Stimulated activated CD4-positive, alpha-beta T cell treated with anti-CD3 and anti-CD28 coated beads, Interleukin-4, amount 100 ng/mL, for 24 hours (primary cell): Measurements from ENCODE around the gene TSPEAR.
"Not testable (repeated sequence)": the region's sequence is repeated elsewhere in the genome, so short reads cannot be mapped to it uniquely, and the experiment has no call there.

Experiments used
- DNase-seq: peaks from one replicate; pipeline ENCODE4 v3.0.0-alpha.2; 2020

The TSPEAR gene

DNA sequence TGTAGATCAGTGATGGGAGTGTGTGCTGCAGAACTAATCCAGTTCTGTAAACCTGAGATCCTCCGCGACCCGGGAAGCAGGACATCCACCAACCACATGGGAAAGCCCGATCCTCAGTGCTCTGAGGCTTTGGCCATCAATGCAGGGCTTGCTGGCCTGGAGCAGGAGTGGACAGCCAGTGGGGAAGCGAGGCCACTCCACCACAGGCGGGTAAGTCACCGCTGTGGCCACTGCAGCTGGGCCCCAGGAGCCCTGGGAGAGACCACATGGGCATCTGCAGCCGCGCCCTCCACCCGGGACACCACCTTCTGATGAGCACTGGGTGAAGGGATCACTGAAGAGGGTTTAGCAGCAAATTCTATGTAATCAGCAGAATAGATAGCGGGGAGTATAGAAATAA is 30.2 kb downstream of the TSPEAR start:
- no peak for DNase-seq

DNA sequence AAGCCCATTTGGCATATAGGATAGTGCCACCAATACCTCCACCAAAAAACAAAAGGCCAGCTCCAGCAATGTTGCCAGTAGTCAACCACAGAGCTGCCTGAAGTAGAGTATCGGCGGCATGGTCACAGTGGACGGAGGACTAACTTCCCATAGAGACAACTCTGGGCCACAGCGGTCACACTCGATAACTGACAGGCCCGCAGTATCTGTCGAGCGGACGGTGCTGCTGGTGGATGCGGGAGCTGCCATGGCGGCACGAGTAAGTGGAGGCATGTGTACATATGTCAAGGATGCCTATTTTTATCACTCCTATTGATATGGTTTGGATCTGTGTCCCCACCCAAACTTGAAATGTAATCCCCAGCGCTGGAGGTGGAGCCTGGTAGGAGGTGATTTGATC is 33.5 kb downstream of the TSPEAR start:
- DNase-seq: no peak

DNA sequence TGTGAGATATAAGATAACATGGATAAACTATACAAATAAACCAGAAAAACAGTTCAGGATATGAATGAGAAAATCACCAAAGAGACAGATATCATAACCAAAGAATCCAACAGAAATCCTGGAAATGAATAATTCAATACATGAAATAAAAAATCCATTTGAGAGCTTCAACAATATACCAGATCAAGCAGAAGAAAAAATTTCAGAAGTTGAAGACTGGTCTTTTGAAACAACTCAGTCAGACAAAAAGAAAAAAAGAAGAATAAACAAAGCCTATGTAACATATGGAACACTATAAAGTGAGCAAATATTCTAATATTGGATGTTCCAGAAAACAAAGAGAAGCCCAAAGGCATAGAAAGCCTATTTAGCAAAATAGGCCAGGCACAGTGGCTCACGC is 39.5 kb downstream of the TSPEAR start:
- DNase-seq: no peak

DNA sequence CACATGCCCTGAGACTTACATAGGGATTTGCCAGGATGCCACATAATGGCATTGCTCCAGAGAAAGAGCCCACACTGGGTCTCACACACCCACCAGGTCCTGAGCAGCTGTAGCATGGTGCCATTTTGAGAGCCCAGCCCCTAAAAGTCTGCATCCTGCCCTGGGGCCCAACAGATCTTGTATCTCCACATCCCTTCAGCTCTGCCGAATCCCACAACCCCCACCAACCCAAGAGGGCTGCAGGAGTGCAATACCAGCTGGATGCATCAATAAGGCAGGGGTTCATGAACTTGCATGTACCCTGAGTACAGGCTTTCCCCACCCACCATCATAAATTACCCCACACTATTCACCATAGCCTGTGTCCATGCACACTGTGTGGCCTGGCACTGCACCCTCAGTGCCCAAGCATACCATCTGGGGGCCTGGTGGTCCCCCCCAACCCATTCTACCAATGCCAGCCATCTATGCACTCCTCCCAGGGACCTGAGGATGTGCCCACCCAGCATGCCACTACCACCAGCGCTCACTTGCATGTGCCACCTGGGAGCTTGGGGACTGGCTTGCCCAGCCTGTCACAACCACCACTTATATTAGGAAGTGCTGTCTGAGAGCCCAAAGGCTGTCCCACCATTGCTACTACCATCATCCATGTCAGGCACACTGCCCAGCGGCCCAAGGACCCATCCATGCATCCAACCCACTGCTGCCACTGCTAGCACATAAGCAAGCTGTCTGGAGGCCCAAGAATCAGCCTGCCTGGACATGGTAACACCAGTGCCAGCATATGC is 40.5 kb downstream of the TSPEAR start:
- DNase-seq: no peak

DNA sequence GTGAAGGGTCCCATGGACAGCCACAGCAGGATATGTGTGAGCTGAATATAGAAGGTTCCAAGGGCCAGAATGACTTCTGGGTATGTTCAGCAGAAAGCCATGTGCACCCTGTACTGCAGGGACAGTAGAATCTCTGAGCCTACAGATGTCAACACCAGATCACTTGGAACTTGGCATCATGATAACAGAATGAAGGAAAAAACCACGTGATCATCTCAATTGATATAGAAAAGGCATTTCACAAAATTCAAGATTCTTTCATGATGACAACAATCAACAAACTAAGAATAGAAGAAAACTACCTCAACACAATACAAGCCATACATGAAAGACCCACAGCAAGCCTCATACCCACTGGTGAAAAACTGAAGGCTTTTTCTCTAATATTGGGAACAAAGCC is 43.8 kb downstream of the TSPEAR start:
- no peak for DNase-seq

DNA sequence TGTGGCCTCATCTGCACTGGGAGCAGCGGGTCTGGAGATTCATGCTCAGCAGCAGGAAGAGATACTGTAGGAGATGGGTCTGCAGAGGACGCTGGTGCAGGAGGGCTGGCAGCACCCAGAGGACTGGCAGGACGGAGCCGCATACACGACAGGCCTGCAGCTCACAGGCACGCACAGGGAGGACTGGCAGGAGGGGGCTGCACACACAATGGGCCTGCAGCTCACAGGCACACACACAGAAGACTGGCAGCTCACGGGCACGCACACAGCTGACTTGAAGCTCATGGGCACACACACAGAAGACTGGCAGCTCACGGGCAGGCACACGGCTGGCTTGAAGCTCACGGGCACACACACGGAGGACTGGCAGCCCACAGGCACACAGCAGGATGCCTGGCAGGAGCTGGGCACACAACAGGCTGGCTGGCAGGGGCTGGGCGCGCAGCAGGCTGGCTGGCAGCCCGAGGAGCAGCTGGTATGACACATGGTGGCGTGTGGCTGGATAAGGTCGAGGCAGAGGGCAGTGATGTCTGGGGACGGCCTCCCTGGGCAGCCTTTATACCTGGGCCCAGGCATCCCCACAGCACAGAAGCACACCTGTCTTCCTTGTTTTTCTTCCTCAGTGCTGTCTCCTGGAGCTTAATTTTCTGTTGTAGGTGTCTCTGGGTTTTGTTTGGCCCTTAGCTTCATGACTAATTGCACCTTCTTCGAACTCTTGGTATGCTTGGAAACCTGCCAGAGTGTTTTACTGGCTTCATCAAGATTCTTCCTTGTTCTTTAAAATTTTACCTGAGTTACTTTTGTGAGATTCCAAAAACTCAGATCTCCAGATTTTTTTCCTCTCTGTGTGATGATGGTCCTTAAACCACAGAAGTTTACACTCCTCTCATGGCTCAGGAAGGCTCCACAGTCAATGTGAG is 44.7 kb downstream of the TSPEAR start, which contains the start of gene KRTAP12-2:
Gene KRTAP12-2, minus strand, starts transcription at position 527 of the 920 bp plus-strand sequence. Its CDS starts 41 bp downstream, at position 486.
- DNase-seq: no peak

DNA sequence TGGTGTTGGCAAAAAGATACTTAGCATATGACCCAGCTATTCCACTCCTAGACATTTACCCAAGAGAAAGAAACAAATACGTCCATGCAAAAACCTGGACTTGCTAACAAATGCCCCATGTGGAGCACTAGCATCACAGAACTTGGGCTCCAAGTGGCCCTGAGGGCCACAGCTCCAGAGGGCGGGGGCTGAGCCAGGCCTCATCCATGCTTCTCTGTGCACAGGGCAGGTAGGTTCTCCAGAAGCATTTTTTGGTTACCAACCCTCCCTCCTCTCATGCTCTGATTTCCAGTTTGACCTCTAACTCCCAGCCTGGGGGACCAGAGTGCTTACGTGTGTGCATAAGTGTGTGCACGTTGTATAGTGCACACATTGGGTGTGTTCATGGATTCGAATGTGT is 46.7 kb downstream of the TSPEAR start:
- no peak for DNase-seq

DNA sequence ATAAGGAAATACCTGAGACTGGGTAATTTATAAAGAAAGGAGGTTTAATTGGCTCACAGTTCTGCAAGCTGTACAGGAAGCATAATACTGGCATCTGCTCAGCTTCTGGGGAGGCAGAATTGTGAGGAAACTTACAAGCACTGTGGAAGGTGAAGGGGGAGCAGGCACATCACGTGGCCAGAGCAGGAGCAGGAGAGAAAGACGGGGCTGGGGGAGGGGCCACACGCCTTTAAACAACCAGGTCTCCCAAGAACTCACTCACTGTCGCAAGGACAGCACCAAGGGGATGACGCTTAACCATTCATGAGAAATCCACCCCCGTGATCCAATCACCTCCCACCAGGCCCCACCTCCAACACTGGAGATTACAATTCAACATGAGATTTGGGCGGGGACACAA is 49.8 kb downstream of the TSPEAR start:
- DNase-seq: not testable (repeated sequence)

DNA sequence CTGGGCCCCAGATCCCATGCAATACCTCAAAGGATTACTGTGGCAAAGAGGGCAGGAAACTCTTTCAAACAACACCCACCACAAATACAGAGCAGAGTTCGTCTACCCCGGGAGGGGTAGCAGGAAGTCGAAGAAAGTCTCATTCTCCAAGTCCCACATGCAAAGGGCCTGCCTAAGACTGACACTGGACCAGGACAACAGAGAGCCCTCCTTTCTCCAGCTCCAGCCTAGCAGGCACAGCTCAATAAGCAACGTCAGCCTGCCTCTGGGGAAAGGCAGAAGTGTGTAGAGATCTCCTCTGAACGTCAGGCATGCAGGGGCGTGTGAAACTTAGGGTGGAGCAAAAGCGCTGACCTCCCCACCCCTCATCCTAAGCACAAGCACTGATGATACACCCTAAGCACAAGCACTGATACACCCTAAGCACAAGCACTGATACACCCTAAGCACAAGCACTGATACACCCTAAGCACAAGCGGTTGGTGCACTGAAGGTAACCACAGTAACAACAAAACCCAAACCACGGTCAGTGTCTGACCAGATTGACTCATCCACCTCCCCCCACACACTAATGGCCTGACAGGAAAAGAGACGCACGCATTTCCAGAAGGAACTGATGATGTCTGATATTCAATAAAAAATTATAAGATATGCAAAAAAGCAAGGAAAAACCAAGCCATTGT is 52.3 kb downstream of the TSPEAR start:
- DNase-seq: no peak

DNA sequence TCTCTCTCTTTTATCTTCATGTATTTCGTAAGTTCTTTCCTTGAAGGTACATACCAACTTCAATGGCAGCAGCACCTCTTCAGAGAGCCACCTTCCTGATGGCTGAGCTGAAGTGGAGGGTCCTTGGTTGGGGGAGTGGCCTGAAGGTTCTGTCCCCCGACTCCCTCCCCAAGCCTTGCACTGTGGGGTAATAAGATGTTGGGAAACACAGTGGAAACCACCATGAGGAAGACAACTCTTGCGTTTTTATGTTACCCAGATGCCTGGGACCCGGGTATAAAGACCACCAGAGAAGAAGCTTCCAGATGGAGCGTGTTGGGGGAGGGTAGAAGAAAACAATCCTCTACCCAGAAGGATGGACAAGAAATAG is 52.8 kb downstream of the TSPEAR start:
- DNase-seq: no peak

DNA sequence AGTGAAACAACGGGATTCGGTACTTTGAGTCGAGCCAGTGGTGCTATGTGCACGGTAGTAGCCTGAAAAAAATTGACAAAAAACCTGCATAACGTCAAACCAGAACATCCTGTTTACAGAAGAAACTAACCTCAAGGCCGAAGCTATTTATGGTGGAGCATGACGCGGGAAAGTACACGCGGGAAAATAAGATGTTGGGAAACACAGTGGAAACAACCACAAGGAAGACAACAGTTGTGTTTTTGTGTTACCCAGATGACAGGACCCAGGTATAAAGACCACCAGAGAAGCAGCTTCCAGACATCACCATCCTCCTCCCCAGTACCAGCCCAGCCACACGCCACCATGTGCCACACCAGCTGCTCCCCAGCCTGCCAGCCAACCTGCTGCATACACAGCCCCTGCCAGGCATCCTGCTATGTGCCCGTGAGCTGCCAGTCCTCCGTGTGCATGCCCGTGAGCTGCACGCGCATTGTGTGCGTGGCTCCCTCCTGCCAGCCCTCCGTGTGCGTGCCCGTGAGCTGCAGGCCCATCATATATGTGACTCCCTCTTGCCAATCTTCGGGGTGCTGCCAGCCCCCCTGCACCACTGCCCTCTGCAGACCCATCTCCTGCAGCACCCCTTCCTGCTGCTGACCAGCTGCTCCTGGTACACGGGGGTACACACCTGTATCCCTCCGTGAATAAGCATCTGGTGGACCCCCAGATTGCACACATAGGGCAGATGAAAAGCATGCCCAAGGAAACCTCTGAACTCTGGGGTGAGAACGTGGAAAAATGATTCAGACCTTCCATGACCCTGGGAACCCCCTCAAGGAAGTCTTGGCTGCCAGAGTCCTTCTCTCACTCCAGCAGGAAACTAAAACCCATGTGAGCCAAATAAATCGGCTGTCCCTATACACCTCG is 53.5 kb downstream of the TSPEAR start, which contains the start of gene KRTAP12-3:
Gene KRTAP12-3, plus strand, starts transcription at position 298 of the 906 bp plus-strand sequence. Its CDS starts 48 bp downstream, at position 346.
- DNase-seq: peak; percentile 18

DNA sequence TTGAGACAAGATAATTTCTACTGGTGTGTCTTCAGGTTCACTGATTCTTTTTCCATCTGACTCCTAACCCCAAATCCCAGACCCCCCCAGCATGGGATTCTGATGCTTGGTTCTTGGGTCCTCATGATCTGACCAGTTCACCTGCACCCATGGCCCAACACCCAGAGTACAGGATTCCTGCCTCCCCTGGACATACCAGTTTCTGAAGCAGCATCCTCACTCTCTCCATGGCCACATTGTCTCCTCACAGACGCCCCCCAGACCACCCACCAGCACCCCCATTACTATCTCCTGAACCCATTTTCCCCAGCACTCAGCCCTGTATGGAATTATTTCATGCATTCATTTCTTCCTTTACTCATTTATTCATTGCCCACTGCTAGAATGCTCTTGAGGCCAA is 54.5 kb downstream of the TSPEAR start:
- no peak for DNase-seq

DNA sequence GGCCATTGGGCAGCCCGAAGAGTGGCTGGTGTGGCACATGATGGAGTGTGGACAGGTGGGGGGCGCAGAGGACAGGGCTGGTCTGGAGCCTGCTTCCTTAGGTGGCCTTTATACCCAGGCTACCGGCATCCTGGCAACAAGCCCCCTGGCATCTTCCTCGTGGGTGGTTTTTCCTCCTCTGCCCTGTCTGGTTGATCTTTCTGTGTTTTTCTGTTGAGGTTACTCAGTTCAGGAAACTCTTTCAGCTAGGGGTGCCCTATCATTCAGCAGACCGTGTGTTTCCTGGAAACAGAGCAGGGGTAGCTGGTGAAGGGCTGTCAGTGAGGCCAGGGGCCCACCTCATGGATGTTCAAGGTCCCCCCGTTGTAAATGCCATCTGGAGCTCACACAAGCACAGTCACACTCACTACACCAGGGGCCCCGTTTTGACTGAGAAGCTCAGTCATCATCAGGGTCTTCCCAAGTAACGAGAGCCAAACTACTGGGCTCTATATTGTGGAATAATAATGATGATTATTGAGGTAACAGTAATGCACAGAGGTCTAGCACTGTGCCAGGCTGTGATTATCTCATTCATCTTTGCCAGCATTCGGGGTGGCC is 56.7 kb downstream of the TSPEAR start, which contains the start of gene KRTAP12-4:
Gene KRTAP12-4, minus strand, starts transcription at position 84 of the 600 bp plus-strand sequence. Its CDS starts 45 bp downstream, at position 39.
- DNase-seq: no peak

DNA sequence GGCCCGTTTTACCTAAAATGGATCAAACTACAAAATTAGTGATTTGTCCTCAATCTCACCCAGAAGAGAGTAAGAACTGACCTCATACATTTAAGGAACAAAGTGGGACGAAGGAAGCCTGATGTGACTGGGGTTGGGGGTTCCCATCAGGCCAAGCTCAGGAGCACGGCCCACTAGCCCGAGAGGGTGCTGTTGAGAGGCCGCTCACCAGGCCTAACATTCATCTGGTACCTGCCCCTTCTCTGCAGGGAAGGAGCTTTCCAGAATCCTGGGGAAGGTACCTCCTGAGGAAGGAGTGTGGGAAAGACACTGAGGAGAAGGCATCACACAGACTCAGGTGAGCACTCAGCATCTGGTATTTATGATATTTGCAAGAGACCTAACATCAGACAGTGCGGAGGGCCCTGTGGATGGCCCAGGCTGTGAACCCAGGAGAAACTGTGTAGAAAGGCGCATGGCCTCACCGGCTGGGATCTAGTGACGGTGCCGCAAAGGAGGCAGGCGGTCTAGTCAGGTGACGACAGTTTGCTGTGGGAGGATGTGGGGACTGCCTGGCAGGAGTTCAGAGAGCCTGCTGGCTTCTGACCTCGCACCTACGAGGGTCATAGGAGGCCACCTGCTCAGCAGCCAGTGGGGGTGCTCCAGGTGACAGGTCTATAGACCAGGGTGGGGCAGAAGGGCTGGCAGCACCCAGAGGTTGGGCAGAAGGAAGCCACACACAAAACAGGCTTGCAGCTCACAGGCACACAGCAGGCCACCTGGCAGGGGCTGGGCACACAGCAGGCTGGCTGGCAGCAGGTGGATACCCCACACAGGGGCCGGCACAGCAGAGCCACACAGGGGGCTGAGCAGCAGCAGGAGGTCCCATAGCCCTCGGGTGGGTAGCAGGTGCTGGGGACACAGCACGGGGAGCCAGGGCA is 57.5 kb downstream of the TSPEAR start:
- peak; percentile 40 for DNase-seq

DNA sequence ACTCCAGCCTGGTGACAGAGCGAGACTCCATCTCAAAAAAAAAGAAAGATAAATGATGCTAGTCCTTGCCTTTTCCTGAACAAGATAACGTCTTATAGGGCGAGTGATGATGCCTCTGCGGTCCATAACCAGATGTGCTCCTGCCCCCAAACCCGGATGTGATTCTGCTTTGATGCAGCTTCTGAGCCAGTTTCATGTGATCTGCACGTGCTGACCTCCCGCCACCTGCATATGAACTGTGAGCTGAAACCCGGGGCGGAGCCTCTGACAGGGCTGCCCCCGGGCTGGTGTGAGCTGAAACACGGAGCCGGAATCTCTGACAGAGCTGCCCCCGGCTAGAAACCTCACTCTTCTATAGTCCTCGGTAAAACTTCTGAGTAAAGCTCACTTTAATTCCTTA is 58.2 kb downstream of the TSPEAR start:
- no peak for DNase-seq

DNA sequence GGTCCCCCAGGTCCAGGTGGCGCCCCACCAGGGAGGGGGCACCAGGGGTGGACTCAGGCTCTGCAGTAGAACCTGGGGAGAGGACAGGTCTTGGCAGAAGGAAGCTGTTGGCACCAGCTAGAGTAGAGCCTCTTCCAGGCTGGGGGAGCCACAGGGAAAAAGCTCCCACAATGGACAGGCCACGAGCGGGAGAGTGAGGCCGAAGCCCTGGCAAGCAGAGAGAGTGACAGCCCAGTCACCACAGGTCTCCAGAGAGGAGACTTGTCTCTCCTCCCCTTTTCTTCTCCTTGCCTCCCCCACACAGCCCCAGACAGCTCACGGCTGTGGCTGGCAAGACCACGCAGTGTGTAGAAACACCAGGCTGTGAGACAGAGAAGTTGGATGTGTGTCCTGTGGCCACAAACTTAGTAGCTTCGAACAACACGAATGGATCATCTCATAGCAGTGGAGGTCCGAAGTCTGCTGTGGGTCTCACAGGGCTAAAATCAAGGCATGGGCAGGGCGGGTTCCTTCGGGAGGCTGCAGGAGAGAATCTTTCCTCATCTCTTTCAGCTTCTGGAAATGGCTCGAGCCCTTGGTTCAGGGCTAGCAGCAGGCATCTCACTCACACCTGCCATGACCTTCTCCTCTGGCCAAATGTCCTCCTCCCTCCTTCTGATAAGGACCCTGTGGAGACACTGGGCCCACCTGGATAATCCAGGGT is 60.2 kb downstream of the TSPEAR start:
- DNase-seq: no peak

DNA sequence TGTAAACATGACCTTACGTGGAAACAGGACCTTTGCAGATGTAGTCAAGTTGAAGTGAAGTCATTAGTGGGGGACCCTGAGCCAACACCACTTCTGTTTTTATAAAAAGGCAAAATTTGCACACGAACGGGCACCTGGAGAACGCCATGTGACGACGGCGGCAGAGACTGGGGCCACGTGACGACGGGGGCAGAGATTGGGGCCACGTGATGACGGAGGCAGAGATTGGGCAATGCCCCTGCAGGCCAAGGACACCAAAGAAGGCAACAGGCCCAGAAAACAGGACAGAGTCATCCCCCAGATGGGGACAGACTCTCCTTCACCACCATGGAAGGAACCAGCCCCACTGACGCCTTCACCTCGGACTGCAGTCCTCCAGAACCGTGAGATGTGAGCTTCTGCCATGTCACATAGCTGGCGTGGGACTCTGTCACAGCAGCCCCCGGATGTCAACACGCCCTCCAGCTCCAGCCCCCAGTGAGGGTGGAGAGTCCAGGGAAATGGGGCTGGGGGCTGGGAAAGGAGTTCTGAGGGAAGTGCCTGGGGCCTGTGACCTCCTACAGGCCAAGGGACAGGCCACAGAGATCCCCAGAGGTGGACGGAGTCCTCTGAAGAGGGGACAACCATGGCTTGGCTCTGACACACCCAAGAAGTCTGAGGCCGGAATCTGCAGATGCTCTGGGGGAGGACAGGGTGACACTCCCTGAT is 61.0 kb downstream of the TSPEAR start:
- DNase-seq: no peak

DNA sequence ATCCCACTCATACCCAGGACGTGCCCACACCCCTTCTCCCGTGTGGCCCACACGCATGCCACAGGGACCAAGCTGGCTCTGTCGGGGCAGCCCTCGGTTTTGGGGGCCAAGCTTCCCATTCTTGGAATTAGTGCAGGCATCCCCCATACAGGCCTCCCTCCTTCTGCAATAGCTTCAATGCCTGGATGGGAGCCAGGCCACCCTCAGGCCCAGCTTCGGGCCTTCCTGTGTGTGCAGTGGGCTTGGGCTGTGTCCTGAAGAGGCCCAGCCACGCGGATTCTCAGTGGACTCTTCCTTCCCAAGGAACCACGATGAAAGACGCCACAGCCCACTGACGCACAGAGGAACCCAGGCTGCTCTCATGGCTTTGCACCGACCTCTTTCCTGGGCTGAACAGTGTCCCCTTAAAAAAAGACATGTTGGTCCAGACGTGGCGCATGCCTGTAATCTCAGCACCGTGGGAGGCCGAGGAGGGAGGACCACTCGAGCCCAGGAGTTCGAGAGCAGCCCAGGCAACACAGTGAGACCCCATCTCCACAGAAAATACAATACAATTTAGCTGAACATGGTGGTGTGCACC is 61.8 kb downstream of the TSPEAR start:
- no peak for DNase-seq
